Inflammatory macrophage treated with lipopolysaccharide for 1 hour (primary cell): ENCODE results near the gene GLO1.
A peak's percentile ranks its signal among the peaks of the same experiment; 100 is the strongest.

Experiments used
- DNase-seq, 2 donors: peaks; one replicate each; pipeline ENCODE4 v3.0.0-alpha.2; 2020 to 2022

Gene GLO1

GRCh38 chr6:38656896-38657295 lies 46.0 kb downstream of the GLO1 start:
- DNase-seq = no peak

DNA sequence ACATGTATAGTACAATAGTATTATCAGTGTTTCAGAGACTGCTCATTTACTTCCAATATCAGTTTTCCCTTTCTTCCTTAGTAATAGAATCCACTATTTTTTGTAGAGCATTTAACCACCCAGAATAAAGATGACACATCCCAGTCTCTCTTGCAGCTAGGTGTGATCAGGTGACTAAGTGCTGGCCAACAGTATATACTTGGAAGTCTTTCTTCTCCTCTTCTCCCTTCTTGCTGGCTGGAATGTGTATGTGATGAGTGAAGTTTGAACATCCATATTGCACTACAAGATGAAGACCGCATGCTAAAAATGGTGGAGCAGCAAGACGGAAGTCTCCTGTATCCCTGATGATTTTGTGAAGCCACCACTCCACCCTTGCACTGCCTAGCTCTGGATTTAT lies 48.7 kb downstream of the GLO1 start:
- no peak for DNase-seq

DNA sequence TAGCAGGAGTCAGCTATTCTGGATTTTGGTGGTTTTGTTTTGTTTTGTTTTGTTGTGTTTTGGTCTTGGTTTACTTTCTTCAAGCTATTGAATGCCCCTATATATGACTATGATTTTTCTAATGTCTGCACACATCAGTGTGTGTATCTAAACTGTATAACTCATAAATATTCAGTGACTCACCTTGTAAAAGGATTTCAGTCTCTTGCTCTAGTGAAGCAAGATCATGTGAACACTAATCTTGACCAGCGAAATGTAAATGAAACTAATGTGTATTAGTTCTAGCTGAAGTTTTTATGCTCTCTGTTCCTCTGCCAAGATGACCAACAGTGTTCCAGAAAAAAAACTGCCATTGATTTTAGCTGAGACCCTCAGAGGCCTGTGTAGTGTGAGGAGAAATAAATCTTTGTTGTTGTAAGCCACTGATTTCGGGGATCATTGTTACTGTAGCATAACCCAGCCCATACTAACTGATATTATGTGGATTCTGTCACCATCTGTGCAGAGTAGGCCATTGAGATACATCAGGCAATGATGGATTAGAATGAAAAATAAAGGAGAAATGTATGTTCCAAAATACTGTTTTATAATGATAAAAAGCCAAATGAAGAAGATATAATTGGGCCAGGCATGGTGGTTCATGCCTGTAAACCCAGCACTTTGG lies 51.7 kb downstream of the GLO1 start:
- DNase-seq = no peak

DNA sequence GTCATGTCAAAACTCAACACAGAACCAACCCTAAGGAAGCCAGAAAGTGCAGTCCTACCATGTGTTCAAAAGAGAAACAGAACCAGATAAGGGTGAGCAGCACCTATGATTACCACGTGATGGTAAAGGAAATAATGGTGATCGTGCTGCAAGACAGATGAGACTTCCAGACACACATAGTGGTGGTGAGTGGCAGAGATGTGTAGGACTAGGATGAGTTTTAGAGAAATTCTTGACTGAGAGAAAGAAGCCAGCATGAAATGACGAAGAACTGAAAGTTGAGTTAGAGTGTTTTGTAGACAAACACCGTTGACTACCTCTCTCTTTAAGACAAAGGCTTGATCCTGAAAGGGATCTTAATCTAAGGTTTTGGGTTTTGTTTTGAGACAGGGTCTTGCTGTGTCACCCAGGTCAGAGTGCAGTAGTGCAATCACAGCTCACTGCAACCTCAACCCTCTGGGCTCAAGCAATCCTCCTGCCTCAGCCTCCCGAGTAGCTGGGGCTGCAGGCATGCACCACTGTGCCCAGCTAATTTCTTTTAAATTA lies 52.7 kb downstream of the GLO1 start:
- DNase-seq = no peak

DNA sequence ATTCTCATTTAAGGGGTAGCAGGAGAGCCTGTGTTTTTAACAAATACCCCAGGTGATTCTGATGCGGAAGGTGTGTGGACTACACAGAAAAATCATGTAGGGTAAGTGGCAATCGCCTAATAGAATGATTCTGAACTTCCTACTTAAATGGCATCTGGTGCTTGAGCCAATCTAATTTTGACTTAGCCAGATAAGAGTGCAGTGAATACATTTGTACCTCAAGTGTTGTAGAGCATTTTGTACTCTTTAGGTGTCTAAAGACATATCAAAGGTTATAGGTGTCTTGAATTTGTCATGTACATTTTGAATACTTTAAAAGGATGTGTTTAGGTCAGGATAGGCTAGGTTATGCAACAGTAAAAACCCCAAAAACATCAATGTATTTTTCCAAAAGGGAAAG lies 53.2 kb downstream of the GLO1 start:
- no peak for DNase-seq

DNA sequence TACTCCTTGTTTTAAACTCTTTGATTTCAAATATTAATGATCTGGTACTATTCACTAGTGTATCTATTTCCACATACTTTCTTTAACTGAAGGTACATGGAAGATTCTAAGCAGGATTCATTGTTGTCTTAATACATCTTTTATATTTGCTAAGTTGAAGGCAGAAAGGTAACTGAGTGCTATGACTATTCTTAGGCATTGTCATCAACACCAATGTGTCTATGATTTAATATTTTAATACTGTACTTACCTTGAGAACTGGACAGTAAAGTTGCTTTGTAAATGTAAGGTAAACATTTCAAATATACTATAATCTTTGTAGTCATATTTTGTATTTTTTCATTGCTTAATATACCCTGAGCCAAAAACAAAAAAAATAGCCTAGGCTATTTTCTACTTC lies 54.3 kb downstream of the GLO1 start:
- DNase-seq = no peak

DNA sequence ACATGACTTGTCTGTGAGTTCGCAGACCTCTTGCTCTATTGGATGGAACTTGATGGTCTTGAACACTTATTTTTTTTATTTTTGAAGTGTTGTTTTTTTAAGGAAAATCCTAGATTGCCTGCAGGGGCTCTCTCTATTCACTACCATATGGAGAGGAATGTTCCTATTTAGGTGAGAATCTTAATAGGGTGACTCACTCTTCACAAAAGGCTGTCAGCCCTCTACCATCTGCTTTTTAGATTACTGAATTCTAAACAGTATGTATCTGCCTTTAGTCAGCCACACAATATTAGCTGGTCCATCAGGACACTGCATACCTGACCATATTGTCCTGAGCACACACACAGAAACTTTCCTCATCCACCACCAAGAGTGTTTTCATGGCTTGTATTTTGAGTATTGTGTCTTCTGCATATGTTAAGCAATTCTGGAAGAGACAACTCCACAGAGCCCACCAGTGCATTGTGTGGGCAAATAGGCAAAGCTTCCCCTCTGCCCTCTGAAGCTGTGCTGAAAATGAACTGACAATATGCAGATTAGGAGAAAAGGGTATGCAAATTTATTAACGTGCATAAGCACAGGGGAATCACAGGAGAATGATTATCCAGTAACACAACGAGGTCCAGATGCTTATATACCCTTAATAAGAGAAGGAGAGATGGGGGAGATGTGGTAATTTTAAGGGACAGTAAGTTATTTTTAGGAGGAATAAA lies 56.6 kb downstream of the GLO1 start:
- DNase-seq = no peak

DNA sequence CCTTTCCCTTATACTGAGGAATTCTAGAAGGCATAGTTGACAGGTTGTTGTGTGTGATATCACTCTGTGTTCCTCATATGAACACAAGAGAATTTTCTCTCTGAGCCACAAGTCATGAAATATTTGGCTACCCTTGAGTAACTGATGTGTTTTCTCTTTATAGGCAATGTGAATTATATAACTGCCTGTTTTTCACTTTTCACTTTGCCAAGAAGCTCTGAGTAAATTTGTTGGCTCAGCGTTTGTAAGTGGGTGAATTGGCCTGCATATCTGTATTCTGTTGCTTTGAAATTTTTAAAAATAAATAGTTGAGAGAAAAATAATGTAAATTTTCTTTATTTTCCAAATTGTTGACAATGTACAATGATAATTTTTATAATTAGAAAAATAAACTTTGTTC lies 58.0 kb downstream of the GLO1 start:
- no peak for DNase-seq

DNA sequence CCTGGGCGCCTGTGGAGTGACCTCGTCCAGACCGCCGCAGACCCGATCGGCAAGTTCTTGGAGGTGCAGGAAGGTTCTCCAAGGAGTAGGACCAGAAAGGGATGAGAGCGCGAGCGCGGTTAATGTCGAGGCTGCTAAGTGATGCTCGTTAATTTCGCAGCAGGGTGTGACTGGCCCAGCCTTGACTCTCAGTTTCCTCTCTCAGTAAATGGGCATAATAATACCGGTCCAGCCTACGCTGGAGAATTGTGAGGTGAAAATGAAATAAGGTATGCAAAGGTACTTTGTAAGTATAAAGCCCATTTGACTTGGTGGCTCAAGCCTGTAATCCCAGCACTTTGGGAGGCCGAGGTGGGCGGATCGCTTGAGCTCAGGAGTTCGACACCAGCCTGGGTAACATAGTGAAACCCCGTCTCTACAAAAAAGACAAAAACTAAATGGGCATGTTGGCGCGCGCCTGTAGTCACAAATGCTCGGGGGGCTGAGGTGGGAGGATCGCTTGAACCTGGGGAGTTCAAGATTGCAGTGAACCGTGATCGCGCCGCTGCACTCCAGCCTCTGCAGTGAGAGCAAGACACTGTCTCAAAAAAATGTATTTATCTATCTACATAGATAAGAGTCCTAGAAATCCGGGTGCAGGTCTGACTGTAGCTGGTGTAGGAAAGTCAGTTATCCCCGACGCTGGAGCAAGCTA lies 62.6 kb downstream of the GLO1 start:
- DNase-seq = no peak

GRCh38 chr6:38639498-38640215 lies 63.3 kb downstream of the GLO1 start, which contains the start of gene BTBD9:
BTBD9 (minus strand) TSS chr6:38639929.
- peak; percentile 75 to 80 for DNase-seq

DNA sequence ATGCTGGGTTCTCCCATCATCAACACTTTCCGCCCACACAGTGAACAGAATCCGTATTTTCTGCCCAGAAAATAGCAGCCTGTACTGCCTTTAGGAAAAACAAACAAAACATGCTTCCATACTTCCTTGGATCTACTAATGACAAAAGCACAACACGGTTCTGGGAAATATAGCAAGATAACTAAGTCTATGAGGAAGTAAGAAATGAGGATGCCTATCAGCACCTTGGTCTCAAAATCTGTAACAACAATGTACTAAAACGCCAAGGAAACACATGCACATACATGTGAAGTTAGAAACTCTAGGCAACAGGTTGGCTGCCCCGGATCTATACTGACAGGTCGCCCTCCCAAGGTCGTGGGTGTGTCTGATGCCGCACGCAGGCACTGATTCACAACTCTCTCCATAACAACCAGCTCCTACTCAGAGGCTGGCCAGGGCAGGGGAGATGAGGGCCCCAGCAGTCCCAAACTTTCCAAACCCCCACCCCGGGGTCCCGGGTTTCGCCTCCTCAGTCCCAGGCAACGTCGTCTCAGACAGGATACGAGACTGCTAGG lies 63.9 kb downstream of the GLO1 start:
- peak; percentile 2 to 23 for DNase-seq

DNA sequence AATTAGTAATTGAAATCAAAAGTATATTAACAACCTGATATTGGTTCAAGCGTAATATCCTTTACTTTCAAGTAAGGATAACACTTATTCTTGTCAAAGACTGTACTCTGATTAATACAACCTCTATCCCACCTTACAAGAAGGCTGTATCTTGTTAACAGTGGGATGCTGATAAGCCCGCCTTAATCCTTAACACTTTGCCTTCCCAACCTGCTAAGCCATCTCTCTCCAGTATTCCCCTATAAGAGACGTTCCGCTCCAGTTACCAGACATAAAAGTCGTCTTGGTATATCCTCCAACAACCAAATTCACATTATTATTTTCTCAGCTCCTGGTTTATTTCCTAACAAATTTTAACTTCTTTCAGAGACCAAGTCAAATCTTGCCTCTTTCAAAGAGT lies 65.2 kb downstream of the GLO1 start:
- no peak for DNase-seq

DNA sequence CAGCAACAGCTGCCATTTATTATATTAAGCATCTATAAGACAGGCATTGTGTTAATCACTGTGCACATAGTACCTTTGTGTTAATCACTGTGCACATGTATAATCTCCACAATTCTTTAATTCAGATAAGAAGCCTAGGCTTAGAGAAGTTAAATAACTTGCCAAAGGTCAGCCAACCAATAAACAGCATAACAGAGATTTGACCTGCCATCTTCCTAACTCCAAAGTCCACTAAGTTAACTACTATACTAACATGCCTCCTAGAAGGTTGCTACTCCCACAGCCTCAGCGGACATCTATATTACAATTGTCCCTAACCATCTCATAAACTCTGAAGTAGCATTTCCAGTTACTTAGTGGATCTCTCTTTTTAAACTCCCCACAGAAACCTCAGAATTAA lies 66.9 kb downstream of the GLO1 start:
- no peak for DNase-seq

- no peak for DNase-seq
Observed at GRCh38 chr6:38634518-38634917, 68.4 kb downstream of the GLO1 start.

DNA sequence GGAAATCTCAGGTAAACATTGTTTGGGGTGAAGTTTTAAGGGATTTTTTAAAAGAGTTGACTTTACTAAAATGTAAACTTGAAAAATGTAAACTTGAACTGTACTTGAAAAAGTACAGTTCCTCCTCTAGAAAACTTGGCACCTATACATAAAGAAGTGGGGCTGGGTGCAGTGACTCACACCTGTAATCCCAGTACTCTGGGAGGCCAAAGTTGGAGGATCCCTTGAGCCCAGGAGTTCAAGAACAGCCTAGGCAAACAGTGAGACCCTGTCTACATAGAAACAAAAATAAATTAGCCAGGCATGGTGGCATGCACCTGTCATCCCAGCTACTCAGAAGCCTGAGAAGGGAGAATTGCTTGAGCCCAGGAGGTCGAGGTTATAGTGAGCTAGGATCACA lies 70.5 kb downstream of the GLO1 start:
- DNase-seq = no peak

- DNase-seq = no peak
Observed at GRCh38 chr6:38631186-38631783, 71.7 kb downstream of the GLO1 start.
